KMS-11 (cell line): Measurements from ENCODE around the gene EPHB3.

Experiments
- H2AFZ ChIP-seq: fragments of 200-600 bp; sonication (generic); 2 replicates; pipeline ENCODE4 v1.6.1; 2016; ENCODE audit warnings: antibody characterized with exemption, mixed run types, low read depth
- H3K27ac ChIP-seq: fragments of 200-600 bp; sonication (generic); 2 replicates; pipeline ENCODE4 v1.6.1; 2016; ENCODE audit warnings: mild to moderate bottlenecking, mixed run types
- H3K27me3 ChIP-seq: fragments of 200-600 bp; sonication (generic); 2 replicates; pipeline ENCODE4 v1.6.1; 2017; ENCODE audit warnings: mild to moderate bottlenecking, low read depth, mixed run types, moderate library complexity; ENCODE audit not compliant: insufficient read depth
- H3K36me3 ChIP-seq: fragments of 200-600 bp; sonication (generic); 2 replicates; pipeline ENCODE4 v1.6.1; 2017; ENCODE audit warnings: mild to moderate bottlenecking, mixed run types; ENCODE audit not compliant: insufficient read depth
- H3K4me1 ChIP-seq: fragments of 200-600 bp; sonication (generic); 2 replicates; pipeline ENCODE4 v1.6.1; 2016; ENCODE audit warnings: mild to moderate bottlenecking, low read depth, mixed run types; ENCODE audit not compliant: poor library complexity, severe bottlenecking
- H3K4me2 ChIP-seq: fragments of 200-600 bp; sonication (generic); 2 replicates; pipeline ENCODE4 v1.7.0; 2016; ENCODE audit warnings: mild to moderate bottlenecking, mixed run types
- H3K4me3 ChIP-seq: fragments of 200-600 bp; sonication (generic); IDR thresholded peaks from 2 replicates; pipeline ENCODE4 v1.6.1; 2017; ENCODE audit warnings: low read depth, low read length, mixed read lengths; ENCODE audit not compliant: insufficient read depth
- H3K79me2 ChIP-seq: fragments of 200-600 bp; sonication (generic); 2 replicates; pipeline ENCODE4 v1.6.1; 2016; ENCODE audit warnings: low read depth, mixed run types; ENCODE audit not compliant: insufficient read depth
- H3K9ac ChIP-seq: fragments of 200-600 bp; sonication (generic); 2 replicates; pipeline ENCODE4 v1.6.1; 2016; ENCODE audit warnings: mild to moderate bottlenecking, mixed run types
- H4K20me1 ChIP-seq: fragments of 200-600 bp; sonication (generic); 2 replicates; pipeline ENCODE4 v1.6.1; 2016; ENCODE audit warnings: mild to moderate bottlenecking, mixed run types; ENCODE audit not compliant: insufficient read depth
- CTCF ChIP-seq: fragments of 200-600 bp; sonication (generic); conservative IDR thresholded peaks from 2 replicates; pipeline ENCODE4 v1.6.1; 2017; ENCODE audit warnings: low read depth, mild to moderate bottlenecking, antibody characterized with exemption, low read length, moderate library complexity, mixed read lengths

The EPHB3 gene

DNA sequence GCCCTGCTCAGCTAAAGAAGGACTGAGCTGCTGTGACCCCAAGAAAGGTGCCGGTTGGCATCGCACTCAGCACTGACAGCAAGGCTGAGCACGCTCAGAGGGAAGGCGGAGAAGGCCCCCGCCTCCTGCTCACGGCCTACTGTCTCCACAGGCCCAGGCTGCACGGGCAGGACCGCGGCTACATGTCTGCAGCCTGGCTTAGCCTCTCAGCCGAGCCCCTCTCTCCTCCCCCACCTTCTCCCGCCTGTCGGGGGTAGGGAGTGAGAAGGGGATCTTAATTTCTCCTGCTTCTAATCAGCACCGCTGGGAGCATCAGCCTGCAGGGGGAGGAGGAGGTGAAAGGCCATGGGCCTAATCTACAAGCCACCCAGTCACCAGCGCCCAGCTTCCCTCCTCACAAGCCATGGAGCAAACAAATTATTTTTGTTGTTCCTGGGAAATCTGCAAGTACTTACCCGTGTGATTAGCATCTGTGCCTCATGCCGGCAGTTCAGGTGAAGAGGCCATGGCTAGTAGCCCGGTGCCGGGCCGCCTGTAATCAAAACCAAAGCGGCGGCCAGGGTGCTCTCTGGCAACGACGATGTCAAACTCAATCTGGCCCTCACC lies 68.1 kb downstream of the EPHB3 start:
- Histone ChIP-seq H3K36me3 (no peaks in the 10 kb centered on the region), H3K4me2 (no peak overlapping the region), H3K4me1 (no peaks in the 10 kb centered on the region), H4K20me1 (no peaks in the 10 kb centered on the region), H3K9ac (no peak overlapping the region), H3K27ac (no peak overlapping the region), H3K79me2 (no peaks in the 10 kb centered on the region), H3K27me3 (no peaks in the 10 kb centered on the region), H3K4me3 (no peak overlapping the region), H2AFZ (no peak overlapping the region)
- no peak for TF ChIP-seq CTCF

DNA sequence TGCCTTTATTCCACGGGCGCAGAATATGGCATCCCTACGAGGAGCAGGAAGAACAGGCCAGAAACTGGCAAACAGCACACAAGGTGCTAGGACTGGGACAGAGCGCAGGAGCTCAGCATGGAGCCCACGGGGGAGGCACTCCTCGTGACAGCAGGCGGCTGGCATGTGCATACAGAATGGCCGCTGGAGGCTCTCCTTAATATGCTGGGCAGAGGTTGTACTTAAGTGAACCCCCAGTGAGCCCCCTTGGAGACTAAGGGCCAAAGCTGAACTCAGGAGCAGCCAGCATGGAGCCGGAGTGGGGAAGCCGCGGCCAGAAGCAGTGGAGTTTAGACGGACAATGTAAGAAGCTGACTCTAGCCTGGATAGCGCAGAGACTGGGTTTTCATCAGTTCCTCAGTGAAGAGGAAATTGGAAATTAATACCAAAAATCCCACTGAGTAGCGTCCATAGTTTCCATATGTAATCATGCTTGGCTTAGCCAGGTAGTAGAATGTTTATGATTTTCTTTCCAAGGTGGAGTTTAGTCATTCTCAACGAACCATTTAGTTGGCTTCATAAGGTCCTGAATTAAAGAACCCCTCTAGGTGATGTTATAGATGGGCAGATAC lies 69.4 kb downstream of the EPHB3 start:
- no peak for TF ChIP-seq CTCF
- H3K36me3 ChIP-seq: no peaks in the 10 kb centered on the region
- H3K4me2 ChIP-seq: no peak overlapping the region
- H3K27me3 ChIP-seq: no peaks in the 10 kb centered on the region
- H3K4me3 ChIP-seq: no peak overlapping the region
- H3K9ac ChIP-seq: no peak overlapping the region
- no peaks in the 10 kb centered on the region for H4K20me1 ChIP-seq
- H2AFZ ChIP-seq: no peak overlapping the region
- H3K27ac ChIP-seq: no peak overlapping the region
- H3K4me1 ChIP-seq: no peaks in the 10 kb centered on the region
- no peaks in the 10 kb centered on the region for H3K79me2 ChIP-seq

DNA sequence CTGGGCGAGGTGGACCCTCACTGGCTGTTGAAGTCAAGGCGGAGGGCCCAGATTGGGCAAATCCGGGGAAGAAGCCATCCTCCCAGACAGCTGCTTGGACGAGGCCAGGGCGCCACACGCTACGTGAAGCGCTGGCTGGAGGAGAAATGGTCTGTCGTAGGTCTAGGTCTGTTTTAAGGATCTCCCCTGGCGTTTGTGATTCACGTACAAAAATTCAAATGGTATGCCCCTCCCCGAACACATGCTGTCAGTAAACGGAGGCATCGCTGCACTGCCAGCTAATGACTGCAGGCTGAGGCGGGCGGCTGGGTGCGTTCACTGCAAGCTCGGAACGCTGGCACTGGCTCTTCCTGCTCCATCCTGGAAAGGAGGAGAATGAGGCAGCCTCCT lies 69.9 kb downstream of the EPHB3 start:
- Histone ChIP-seq H3K4me1 (no peaks in the 10 kb centered on the region), H3K9ac (no peak overlapping the region), H3K4me3 (no peak overlapping the region), H3K79me2 (no peaks in the 10 kb centered on the region), H3K27me3 (no peaks in the 10 kb centered on the region), H3K27ac (no peak overlapping the region), H4K20me1 (no peaks in the 10 kb centered on the region), H3K4me2 (no peak overlapping the region), H3K36me3 (no peaks in the 10 kb centered on the region), H2AFZ (no peak overlapping the region)
- no peak for TF ChIP-seq CTCF
